H9 (cell line): Measurements from ENCODE around the gene WSB1. TPM values are rescaled to one million over a fixed set of nuclear protein-coding genes. Genes with fewer than 3 reads are reported as not detected.

ENCODE experiments used
- DNase-seq: peaks from one replicate; pipeline ENCODE4 v3.0.0-alpha.2; 2017
- H2AFZ ChIP-seq: one replicate; pipeline ENCODE4 v1.6.1; 2013; ENCODE audit warnings: mild to moderate bottlenecking, low read length, control low read depth, moderate library complexity
- H2AK5ac ChIP-seq: 2 replicates; pipeline ENCODE4 v1.6.1; 2013; ENCODE audit warnings: low read length, control low read depth, mixed read lengths; ENCODE audit not compliant: insufficient read length
- H2BK120ac ChIP-seq: one replicate; pipeline ENCODE4 v1.6.1; 2013; ENCODE audit warnings: low read depth, mild to moderate bottlenecking, low read length, control low read depth, inconsistent platforms; ENCODE audit not compliant: poor library complexity, severe bottlenecking
- H2BK12ac ChIP-seq: 2 replicates; pipeline ENCODE4 v1.6.1; 2013; ENCODE audit warnings: low read length, control low read depth, mixed read lengths, low read depth; ENCODE audit not compliant: insufficient read length
- H2BK15ac ChIP-seq: 2 replicates; pipeline ENCODE4 v1.6.1; 2013; ENCODE audit warnings: low read depth, low read length, control low read depth
- H2BK20ac ChIP-seq: one replicate; pipeline ENCODE4 v1.6.1; 2013; ENCODE audit warnings: low read depth, mild to moderate bottlenecking, low read length, control low read depth, inconsistent platforms; ENCODE audit not compliant: poor library complexity, severe bottlenecking
- H2BK5ac ChIP-seq: 2 replicates; pipeline ENCODE4 v1.6.1; 2013; ENCODE audit warnings: low read length, control low read depth, mixed read lengths; ENCODE audit not compliant: insufficient read length
- H3K14ac ChIP-seq: 2 replicates; pipeline ENCODE4 v1.6.1; 2013; ENCODE audit warnings: low read length, control low read depth; ENCODE audit not compliant: insufficient read depth
- H3K18ac ChIP-seq: 2 replicates; pipeline ENCODE4 v1.6.1; 2013; ENCODE audit warnings: low read depth, mild to moderate bottlenecking, mixed read lengths, low read length, control low read depth; ENCODE audit not compliant: insufficient read length
- H3K23ac ChIP-seq: 2 replicates; pipeline ENCODE4 v1.6.1; 2013; ENCODE audit warnings: low read length, control low read depth, mixed read lengths, low read depth; ENCODE audit not compliant: insufficient read length
- H3K23me2 ChIP-seq: 2 replicates; pipeline ENCODE4 v1.6.1; 2013; ENCODE audit warnings: low read depth, mild to moderate bottlenecking, mixed read lengths, low read length, control low read depth; ENCODE audit not compliant: insufficient read length, poor library complexity, severe bottlenecking
- H3K27ac ChIP-seq: 2 replicates; pipeline ENCODE4 v1.5.1; 2013; ENCODE audit warnings: low read length, control low read depth, mixed read lengths, low read depth; ENCODE audit not compliant: insufficient read length
- H3K27me3 ChIP-seq: 2 replicates; pipeline ENCODE4 v1.6.1; 2013; ENCODE audit warnings: low read length, control low read depth, inconsistent platforms; ENCODE audit not compliant: insufficient read depth
- H3K4ac ChIP-seq: 2 replicates; pipeline ENCODE4 v1.6.1; 2013; ENCODE audit warnings: low read depth, mild to moderate bottlenecking, control low read depth, inconsistent platforms, low read length, moderate library complexity
- H3K4me1 ChIP-seq: 2 replicates; pipeline ENCODE4 v1.6.1; 2013; ENCODE audit warnings: low read length, control low read depth, inconsistent platforms; ENCODE audit not compliant: insufficient read depth
- H3K4me2 ChIP-seq: 2 replicates; pipeline ENCODE4 v1.6.1; 2013; ENCODE audit warnings: low read length, control low read depth, mixed read lengths; ENCODE audit not compliant: insufficient read length, insufficient read depth
- H3K56ac ChIP-seq: 2 replicates; pipeline ENCODE4 v1.6.1; 2013; ENCODE audit warnings: low read depth, mild to moderate bottlenecking, mixed read lengths, low read length, control low read depth; ENCODE audit not compliant: insufficient read length
- H3K79me1 ChIP-seq: 2 replicates; pipeline ENCODE4 v1.6.1; 2013; ENCODE audit warnings: low read depth, mild to moderate bottlenecking, moderate library complexity, low read length, control low read depth, inconsistent platforms; ENCODE audit not compliant: insufficient read depth, poor library complexity, severe bottlenecking
- H3K79me2 ChIP-seq: 2 replicates; pipeline ENCODE4 v1.6.1; 2013; ENCODE audit warnings: low read length, control low read depth, inconsistent platforms; ENCODE audit not compliant: insufficient read depth
- H3K9ac ChIP-seq: 2 replicates; pipeline ENCODE4 v1.6.1; 2013; ENCODE audit warnings: low read length, control low read depth, mixed read lengths; ENCODE audit not compliant: insufficient read length; ENCODE audit errors: extremely low read depth
- H3K9me3 ChIP-seq: one replicate; pipeline ENCODE4 v1.6.1; 2013; ENCODE audit warnings: low read depth, low read length, inconsistent platforms; ENCODE audit not compliant: control insufficient read depth
- H3T11ph ChIP-seq: one replicate; pipeline ENCODE4 v1.6.1; 2013; ENCODE audit warnings: mild to moderate bottlenecking, low read length, control low read depth, inconsistent platforms
- H4K20me1 ChIP-seq: one replicate; pipeline ENCODE4 v1.6.1; 2013; ENCODE audit not compliant: control insufficient read depth, insufficient read length, insufficient read depth
- H4K5ac ChIP-seq: 2 replicates; pipeline ENCODE4 v1.6.1; 2013; ENCODE audit warnings: low read depth, mild to moderate bottlenecking, mixed read lengths, low read length, control low read depth; ENCODE audit not compliant: insufficient read length
- H4K8ac ChIP-seq: replicated peaks from 2 replicates; pipeline ENCODE4 v1.6.1; 2013; ENCODE audit warnings: low read length, control low read depth, mixed read lengths, low read depth; ENCODE audit not compliant: insufficient read length
- H4K91ac ChIP-seq: 2 replicates; pipeline ENCODE4 v1.6.1; 2013; ENCODE audit warnings: low read depth, mild to moderate bottlenecking, moderate library complexity, mixed read lengths, low read length, control low read depth; ENCODE audit not compliant: insufficient read length
- H3K27ac Mint-ChIP-seq, 3 experiments: 2 replicates in 2 of 3; 3 replicates in 1 of 3; pipeline ENCODE4 v1.8.0; 2020 to 2021; ENCODE audit warnings: mixed read lengths in 3 of 3, mild to moderate bottlenecking in 1 of 3, moderate library complexity in 1 of 3
- H3K27me3 Mint-ChIP-seq: 2 replicates; pipeline ENCODE4 v1.8.0; 2021; ENCODE audit warnings: low read depth, mild to moderate bottlenecking, moderate library complexity, mixed read lengths
- H3K36me3 Mint-ChIP-seq, 3 experiments: 2 replicates in 2 of 3; 3 replicates in 1 of 3; pipeline ENCODE4 v1.8.0; 2020 to 2021; ENCODE audit warnings: low read depth in 3 of 3, mixed read lengths in 3 of 3; ENCODE audit not compliant: insufficient read depth in 1 of 3
- H3K4me1 Mint-ChIP-seq, 2 experiments: 2 replicates each; pipeline ENCODE4 v1.8.0; 2020; ENCODE audit warnings: mixed read lengths in 2 of 2
- H3K4me3 Mint-ChIP-seq, 2 experiments: 2 replicates in 1 of 2; 3 replicates in 1 of 2; pipeline ENCODE4 v1.8.0; 2020 to 2021; ENCODE audit warnings: mild to moderate bottlenecking in 2 of 2, mixed read lengths in 2 of 2, moderate library complexity in 1 of 2
- H3K9me3 Mint-ChIP-seq, 2 experiments: 2 replicates in 1 of 2; 3 replicates in 1 of 2; pipeline ENCODE4 v1.8.0; 2020; ENCODE audit warnings: mild to moderate bottlenecking in 2 of 2, mixed read lengths in 2 of 2, moderate library complexity in 1 of 2
- WGBS: extraction: QIAGEN DNeasy Blood & Tissue Kit; methylation state at CpG from one replicate; pipeline ENCODE4 v1.1.7; 2013; ENCODE audit warnings: missing lambda C conversion rate, low lambda C conversion rate, mixed read lengths; ENCODE audit not compliant: insufficient read length; ENCODE audit errors: extremely low coverage; 5-methylcytosine and 5-hydroxymethylcytosine counted together
- total RNA-seq: library from RNA; stranded (reverse); gene quantifications from 2 replicates; pipeline ENCODE4 v1.2.1, GENCODE V29; 2021
- TF ChIP-seq, protein P1 (sequence below): fragments of 200-600 bp; sonication (generic); conservative IDR thresholded peaks from 3 replicates; pipeline ENCODE4 v1.8.0; 2021; ENCODE audit warnings: antibody characterized with exemption, mild to moderate bottlenecking

The WSB1 gene
- total RNA-seq, 1 experiment from 2014 or later = 187 TPM

DNA sequence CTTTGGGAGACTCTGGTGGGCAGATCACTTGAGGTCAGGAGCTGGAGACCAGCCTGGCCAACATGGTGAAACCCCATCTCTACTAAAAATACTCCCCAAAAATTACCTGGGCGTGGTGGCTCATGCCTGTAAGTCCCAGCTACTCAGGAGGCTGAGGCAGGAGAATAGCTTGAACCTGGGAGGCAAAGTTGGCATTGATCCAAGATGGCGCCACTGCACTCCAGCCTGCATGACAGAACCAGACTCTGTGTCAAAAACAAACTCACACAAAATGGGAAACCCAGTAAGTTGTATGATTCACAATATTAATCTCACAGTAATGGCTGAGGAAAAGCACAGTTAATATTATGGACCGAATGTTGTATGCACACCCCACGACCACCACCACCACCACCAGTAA is 24.3 kb downstream of the WSB1 start:
- no peak overlapping the region for H3K4ac ChIP-seq
- H3K4me3 Mint-ChIP-seq = no peak overlapping the region
- H4K20me1 ChIP-seq = no peaks in the 10 kb centered on the region
- H3T11ph ChIP-seq = no peak overlapping the region
- H3K4me1 ChIP-seq = no peaks in the 10 kb centered on the region
- H3K4me2 ChIP-seq = no peak overlapping the region
- no peak overlapping the region for H2BK12ac ChIP-seq
- no peaks in the 10 kb centered on the region for H3K9me3 Mint-ChIP-seq
- no peak overlapping the region for H2BK5ac ChIP-seq
- TF ChIP-seq, protein P1, sequence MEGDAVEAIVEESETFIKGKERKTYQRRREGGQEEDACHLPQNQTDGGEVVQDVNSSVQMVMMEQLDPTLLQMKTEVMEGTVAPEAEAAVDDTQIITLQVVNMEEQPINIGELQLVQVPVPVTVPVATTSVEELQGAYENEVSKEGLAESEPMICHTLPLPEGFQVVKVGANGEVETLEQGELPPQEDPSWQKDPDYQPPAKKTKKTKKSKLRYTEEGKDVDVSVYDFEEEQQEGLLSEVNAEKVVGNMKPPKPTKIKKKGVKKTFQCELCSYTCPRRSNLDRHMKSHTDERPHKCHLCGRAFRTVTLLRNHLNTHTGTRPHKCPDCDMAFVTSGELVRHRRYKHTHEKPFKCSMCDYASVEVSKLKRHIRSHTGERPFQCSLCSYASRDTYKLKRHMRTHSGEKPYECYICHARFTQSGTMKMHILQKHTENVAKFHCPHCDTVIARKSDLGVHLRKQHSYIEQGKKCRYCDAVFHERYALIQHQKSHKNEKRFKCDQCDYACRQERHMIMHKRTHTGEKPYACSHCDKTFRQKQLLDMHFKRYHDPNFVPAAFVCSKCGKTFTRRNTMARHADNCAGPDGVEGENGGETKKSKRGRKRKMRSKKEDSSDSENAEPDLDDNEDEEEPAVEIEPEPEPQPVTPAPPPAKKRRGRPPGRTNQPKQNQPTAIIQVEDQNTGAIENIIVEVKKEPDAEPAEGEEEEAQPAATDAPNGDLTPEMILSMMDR = no peak
- H3K27me3 Mint-ChIP-seq = no peaks in the 10 kb centered on the region; the same call in 1 of the 2 replicates
- no peak overlapping the region for H4K91ac ChIP-seq
- H3K18ac ChIP-seq = no peak overlapping the region
- no peak overlapping the region for H4K5ac ChIP-seq
- H2BK120ac ChIP-seq = no peak overlapping the region
- WGBS = no CpG with 5 or more reads among the region's 4 CpGs
- no peak overlapping the region for H3K9ac ChIP-seq
- no peak overlapping the region for H2BK20ac ChIP-seq
- no peak overlapping the region for H2AK5ac ChIP-seq
- H3K14ac ChIP-seq = no peak overlapping the region
- no peak overlapping the region for H2AFZ ChIP-seq
- no peaks in the 10 kb centered on the region for H3K79me1 ChIP-seq
- no peak overlapping the region for H3K27ac Mint-ChIP-seq
- H2BK15ac ChIP-seq = no peak overlapping the region
- no peak overlapping the region for H3K56ac ChIP-seq
- H3K23me2 ChIP-seq = no peaks in the 10 kb centered on the region
- H4K8ac ChIP-seq = no peak overlapping the region
- H3K79me2 ChIP-seq = no peaks in the 10 kb centered on the region
- H3K9me3 ChIP-seq = no peaks in the 10 kb centered on the region
- peaks cover 33 to 53% (median 50%) of the 10 kb centered on the region in 3 experiments for H3K36me3 Mint-ChIP-seq
- H3K27ac ChIP-seq = no peak overlapping the region
- H3K27me3 ChIP-seq = no peaks in the 10 kb centered on the region
- H3K4me1 Mint-ChIP-seq = peaks cover 5 to 6% of the 10 kb centered on the region in 2 experiments; a peak in 3 of 4 replicates
- peak; percentile 13 for DNase-seq
- H3K23ac ChIP-seq = no peak overlapping the region
